CD4-positive, alpha-beta memory T cell (primary cell): ENCODE data around the gene PLAAT3. TPM values are rescaled to one million over a fixed set of nuclear protein-coding genes. Genes with fewer than 3 reads are reported as not detected.
A peak's percentile ranks its signal among the peaks of the same experiment; 100 is the strongest.

Experiments
- CTCF ChIA-PET: fragments of 350-600 bp; sonication (Branson Sonifier 250); formaldehyde crosslinking; loops from one replicate; lab custom pipeline; 2021; ENCODE audit warnings: inconsistent platforms; ENCODE audit not compliant: partially characterized antibody; lab: Charles Lee
- POLR2A ChIA-PET: fragments of 350-600 bp; sonication (Branson Sonifier 250); formaldehyde crosslinking; loops from one replicate; lab custom pipeline; 2021; ENCODE audit not compliant: partially characterized antibody; lab: Charles Lee
- DNase-seq, 5 donors: peaks; one replicate each; pipeline versions ENCODE4 v3.0.0 to v3.0.0-alpha.2; 2020 to 2022; ENCODE audit warnings: mixed read lengths in 1 of 5
- H3K27ac ChIP-seq: one replicate; pipeline ENCODE4 v1.7.0; 2013; ENCODE audit warnings: low read depth, low read length
- H3K27me3 ChIP-seq: 2 replicates; pipeline ENCODE4 v1.7.0; 2013; ENCODE audit warnings: mild to moderate bottlenecking, low read length, moderate library complexity; ENCODE audit not compliant: insufficient read depth
- H3K36me3 ChIP-seq: 2 replicates; pipeline ENCODE4 v1.7.0; 2013; ENCODE audit warnings: mild to moderate bottlenecking, low read length, moderate library complexity; ENCODE audit not compliant: insufficient read depth
- H3K4me1 ChIP-seq: 2 replicates; pipeline ENCODE4 v1.7.0; 2013; ENCODE audit warnings: mild to moderate bottlenecking, low read length, moderate library complexity; ENCODE audit not compliant: insufficient read depth
- H3K4me3 ChIP-seq, 2 donors: one replicate each; pipeline ENCODE4 v1.7.0; 2013; ENCODE audit warnings: low read length in 2 of 2, mild to moderate bottlenecking in 1 of 2
- H3K9me3 ChIP-seq, 2 donors: one replicate each; pipeline ENCODE4 v1.7.0; 2013; ENCODE audit warnings: low read length in 2 of 2, control low read depth in 1 of 2; ENCODE audit not compliant: control insufficient read depth in 1 of 2
- H3K27ac Mint-ChIP-seq, 7 donors: one replicate each; pipeline ENCODE4 v1.8.0; 2020 to 2021; ENCODE audit warnings: mixed read lengths in 7 of 7, mild to moderate bottlenecking in 6 of 7, inconsistent platforms in 3 of 7, moderate library complexity in 3 of 7
- H3K27me3 Mint-ChIP-seq, 2 donors: one replicate each; pipeline ENCODE4 v1.8.0; 2020 to 2021; ENCODE audit warnings: mixed read lengths in 2 of 2
- H3K36me3 Mint-ChIP-seq, 2 donors: one replicate each; pipeline ENCODE4 v1.8.0; 2020 to 2021; ENCODE audit warnings: mixed read lengths in 2 of 2, inconsistent platforms in 1 of 2, mild to moderate bottlenecking in 1 of 2
- H3K4me1 Mint-ChIP-seq, 4 donors: one replicate each; pipeline ENCODE4 v1.8.0; 2020 to 2021; ENCODE audit warnings: mixed read lengths in 4 of 4, mild to moderate bottlenecking in 1 of 4
- H3K4me3 Mint-ChIP-seq, 8 donors: one replicate each; pipeline ENCODE4 v1.8.0; 2020 to 2021; ENCODE audit warnings: mixed read lengths in 8 of 8, mild to moderate bottlenecking in 7 of 8, moderate library complexity in 6 of 8, inconsistent platforms in 3 of 8
- H3K9me3 Mint-ChIP-seq, 8 donors: one replicate each; pipeline ENCODE4 v1.8.0; 2020 to 2021; ENCODE audit warnings: mixed read lengths in 8 of 8, mild to moderate bottlenecking in 5 of 8, inconsistent platforms in 3 of 8, moderate library complexity in 1 of 8
- intact Hi-C: fragments of 100-400 bp; cut with micrococcal nuclease; formaldehyde crosslinking; loops from one replicate; pipeline ENCODE4 v1.15.1; 2023
- polyA plus RNA-seq, 2 donors: library from polyadenylated mRNA; unstranded; fragments of 300-500 nt; fragmentation: Illumina TruSeq; gene quantifications; one replicate each; pipeline ENCODE4 v1.2.3, GENCODE V29; 2021
- total RNA-seq, 2 experiments: library from RNA; stranded (reverse); gene quantifications; one replicate each; pipeline ENCODE4 v1.2.3, GENCODE V29; 2021

PLAAT3 gene
- total and polyA plus RNA-seq, 4 experiments from 2014 or later: 3.6 to 9.2 (median 6.1) TPM

- POLR2A ChIA-PET: no interaction called here
- peak overlapping the region in 2 of 7 donors; percentile 64 to 70 for H3K27ac Mint-ChIP-seq
- intact Hi-C loops: loop anchor here (5.0 kb wide), 1 partner anchor 40 kb away; the partner anchor contains the start of gene PLAAT3
These were observed 42.1 kb downstream of the PLAAT3 start for GRCh38 chr11:63572026-63572688.

GRCh38 chr11:63569570-63569969 lies 44.7 kb downstream of the PLAAT3 start:
- Mint-ChIP-seq H3K27me3 (no peaks in the 10 kb centered on the region), H3K9me3 (peaks cover 0 to 1% (median 0%) of the 10 kb centered on the region in 8 donors), H3K27ac (peak overlapping the region in 2 of 7 donors; percentile 57 to 61), H3K4me3 (no peak overlapping the region), H3K4me1 (peaks cover 32 to 47% (median 36%) of the 10 kb centered on the region in 4 donors), H3K36me3 (peaks cover 0 to 3% of the 10 kb centered on the region in 2 donors)
- no peak overlapping the region for H3K27ac ChIP-seq
- no peak overlapping the region for H3K4me3 ChIP-seq
- H3K27me3 ChIP-seq: no peaks in the 10 kb centered on the region
- H3K9me3 ChIP-seq: no peaks in the 10 kb centered on the region
- ChIA-PET CTCF (no interaction called here), POLR2A (interaction anchor here (1.1 kb wide), 1 partner anchor 32 kb away, joined by 3 read pairs; the partner anchor contains the start of gene PLAAT4)
- H3K4me1 ChIP-seq: peaks cover 42% of the 10 kb centered on the region
- H3K36me3 ChIP-seq: no peaks in the 10 kb centered on the region
- DNase-seq: no peak
- intact Hi-C loops: no loop called here

More at GRCh38 chr11:63572026-63572688, 42.1 kb downstream of the PLAAT3 start:
- no peaks in the 10 kb centered on the region for H3K9me3 ChIP-seq
- peaks cover 0 to 5% of the 10 kb centered on the region in 2 donors for H3K36me3 Mint-ChIP-seq
- CTCF ChIA-PET: no interaction called here
- H3K4me1 ChIP-seq: peaks cover 27% of the 10 kb centered on the region
- H3K4me1 Mint-ChIP-seq: peaks cover 24 to 38% (median 28%) of the 10 kb centered on the region in 4 donors
- H3K9me3 Mint-ChIP-seq: peaks cover 0 to 1% (median 0%) of the 10 kb centered on the region in 8 donors
- H3K27ac ChIP-seq: no peak overlapping the region
- H3K27me3 ChIP-seq: no peaks in the 10 kb centered on the region
- no peak for DNase-seq
- H3K4me3 ChIP-seq: no peak overlapping the region
- H3K27me3 Mint-ChIP-seq: no peaks in the 10 kb centered on the region
- peak overlapping the region in 1 of 8 donors; percentile 35 for H3K4me3 Mint-ChIP-seq
- no peaks in the 10 kb centered on the region for H3K36me3 ChIP-seq

GRCh38 chr11:63567044-63567840 lies 47.0 kb downstream of the PLAAT3 start:
- POLR2A ChIA-PET: interaction anchor here (0.7 to 2.9 kb wide), 17 partner anchors 14 to 115 kb away, joined by 3 to 31 read pairs (median 5); partner anchors contain the start of genes PLAAT4, PLAAT5 and RTN3
- Histone ChIP-seq H3K27me3 (no peaks in the 10 kb centered on the region), H3K4me1 (peaks cover 44% of the 10 kb centered on the region), H3K4me3 (no peak overlapping the region), H3K27ac (peak overlapping the region; percentile 74), H3K36me3 (no peaks in the 10 kb centered on the region), H3K9me3 (no peaks in the 10 kb centered on the region)
- H3K9me3 Mint-ChIP-seq: no peaks in the 10 kb centered on the region
- peak overlapping the region; percentile 23 to 79 (median 64) for H3K4me3 Mint-ChIP-seq
- peak overlapping the region; percentile 90 to 99 (median 96) for H3K27ac Mint-ChIP-seq
- CTCF ChIA-PET: interaction anchor here (1.0 to 1.8 kb wide), 5 partner anchors 30 to 88 kb away, joined by 3 to 5 read pairs (median 3); partner anchors contain the start of gene PLAAT4
- no peaks in the 10 kb centered on the region for H3K27me3 Mint-ChIP-seq
- intact Hi-C loops: loop anchor here (2.0 kb wide), 1 partner anchor 30 kb away; the partner anchor contains the start of gene PLAAT4
- no peaks in the 10 kb centered on the region for H3K36me3 Mint-ChIP-seq
- peaks cover 32 to 46% (median 36%) of the 10 kb centered on the region in 4 donors for H3K4me1 Mint-ChIP-seq
- DNase-seq: peak; percentile 80 to 96 (median 90)

- no peaks in the 10 kb centered on the region for H3K9me3 Mint-ChIP-seq
- Histone ChIP-seq H3K27me3 (no peaks in the 10 kb centered on the region), H3K36me3 (no peaks in the 10 kb centered on the region), H3K4me3 (no peak overlapping the region), H3K27ac (no peak overlapping the region), H3K9me3 (no peaks in the 10 kb centered on the region), H3K4me1 (peaks cover 63% of the 10 kb centered on the region)
- H3K4me1 Mint-ChIP-seq: peaks cover 44 to 65% (median 50%) of the 10 kb centered on the region in 4 donors
- no peaks in the 10 kb centered on the region for H3K36me3 Mint-ChIP-seq
- DNase-seq: no peak
- CTCF ChIA-PET: interaction anchor here (0.8 to 1.7 kb wide), 2 partner anchors 13 to 28 kb away, joined by 3 read pairs; partner anchors contain the start of gene PLAAT4
- POLR2A ChIA-PET: interaction anchor here (1.9 to 3.0 kb wide), 3 partner anchors 10 to 28 kb away, joined by 5 to 12 read pairs (median 9); partner anchors contain the start of gene PLAAT4
- H3K27ac Mint-ChIP-seq: peak overlapping the region; percentile 57 to 89 (median 83)
- peak overlapping the region in 3 of 8 donors; percentile 10 to 59 (median 47) for H3K4me3 Mint-ChIP-seq
- no peaks in the 10 kb centered on the region for H3K27me3 Mint-ChIP-seq
- intact Hi-C loops: no loop called here
These were observed 49.4 kb downstream of the PLAAT3 start for GRCh38 chr11:63564784-63565350.

- Histone ChIP-seq H3K9me3 (no peaks in the 10 kb centered on the region), H3K27ac (no peak overlapping the region), H3K36me3 (no peaks in the 10 kb centered on the region), H3K4me1 (peaks cover 65% of the 10 kb centered on the region), H3K4me3 (no peak overlapping the region), H3K27me3 (no peaks in the 10 kb centered on the region)
- DNase-seq: peak in 1 of 5 donors; percentile 18
- H3K4me1 Mint-ChIP-seq: peaks cover 47 to 71% (median 55%) of the 10 kb centered on the region in 4 donors
- ChIA-PET CTCF (interaction anchor here (0.8 to 1.7 kb wide), 3 partner anchors 13 to 28 kb away, joined by 3 to 4 read pairs (median 3); partner anchors contain the start of gene PLAAT4), POLR2A (interaction anchor here (1.3 to 3.0 kb wide), 4 partner anchors 11 to 27 kb away, joined by 4 to 12 read pairs (median 7); partner anchors contain the start of gene PLAAT4)
- H3K27ac Mint-ChIP-seq: peak overlapping the region; percentile 61 to 92 (median 87)
- no peaks in the 10 kb centered on the region for H3K9me3 Mint-ChIP-seq
- H3K27me3 Mint-ChIP-seq: no peaks in the 10 kb centered on the region
- intact Hi-C loops: no loop called here
- no peaks in the 10 kb centered on the region for H3K36me3 Mint-ChIP-seq
- peak overlapping the region in 3 of 8 donors; percentile 2 to 75 (median 59) for H3K4me3 Mint-ChIP-seq
These were observed 50.0 kb downstream of the PLAAT3 start for GRCh38 chr11:63564056-63564774.
